Natural killer cell treated with Interleukin-12 subunit alpha and Interleukin-12 subunit beta and Interleukin-15 and Interleukin-18, amount 100 ng/mL, for 72 hours (primary cell): Measurements from ENCODE around the gene LSM7. TPM values are rescaled to one million over a fixed set of nuclear protein-coding genes. Genes with fewer than 3 reads are reported as not detected.

Experiments used
- ATAC-seq, 2 donors: fragments of 150-1000 bp; cut with Tn5 transposase in 1 of 2; sonication (Bioruptor Pico), chemical (Tn5 transposase) in 1 of 2; 2 replicates each; pipeline ENCODE4 v1.10.0; 2021
- DNase-seq: peaks from one replicate; pipeline ENCODE4 v3.0.0; 2022; ENCODE audit warnings: low spot score
- H3K27ac Mint-ChIP-seq, 2 donors: 1 replicate in 1 of 2; 2 replicates in 1 of 2; pipeline ENCODE4 v1.8.0; 2022; ENCODE audit warnings: mixed read lengths in 2 of 2, mild to moderate bottlenecking in 1 of 2, moderate library complexity in 1 of 2
- H3K27me3 Mint-ChIP-seq, 2 donors: 1 replicate in 1 of 2; 2 replicates in 1 of 2; pipeline ENCODE4 v1.8.0; 2022; ENCODE audit warnings: mixed read lengths in 2 of 2
- H3K36me3 Mint-ChIP-seq: one replicate; pipeline ENCODE4 v1.8.0; 2022; ENCODE audit warnings: mixed read lengths
- H3K4me1 Mint-ChIP-seq, 2 donors: 1 replicate in 1 of 2; 2 replicates in 1 of 2; pipeline ENCODE4 v1.8.0; 2022; ENCODE audit warnings: low read depth in 2 of 2, mixed read lengths in 2 of 2, mild to moderate bottlenecking in 1 of 2
- H3K4me3 Mint-ChIP-seq: one replicate; pipeline ENCODE4 v1.8.0; 2022; ENCODE audit warnings: mixed read lengths
- H3K9me3 Mint-ChIP-seq: 2 replicates; pipeline ENCODE4 v1.8.0; 2022; ENCODE audit warnings: mixed read lengths
- total RNA-seq, 2 donors: library from RNA; stranded (reverse); gene quantifications; one replicate each; pipeline ENCODE4 v1.2.3, GENCODE V29; 2022

LSM7 gene
- total RNA-seq, 2 donors from 2014 or later, result 111 to 154 TPM

DNA sequence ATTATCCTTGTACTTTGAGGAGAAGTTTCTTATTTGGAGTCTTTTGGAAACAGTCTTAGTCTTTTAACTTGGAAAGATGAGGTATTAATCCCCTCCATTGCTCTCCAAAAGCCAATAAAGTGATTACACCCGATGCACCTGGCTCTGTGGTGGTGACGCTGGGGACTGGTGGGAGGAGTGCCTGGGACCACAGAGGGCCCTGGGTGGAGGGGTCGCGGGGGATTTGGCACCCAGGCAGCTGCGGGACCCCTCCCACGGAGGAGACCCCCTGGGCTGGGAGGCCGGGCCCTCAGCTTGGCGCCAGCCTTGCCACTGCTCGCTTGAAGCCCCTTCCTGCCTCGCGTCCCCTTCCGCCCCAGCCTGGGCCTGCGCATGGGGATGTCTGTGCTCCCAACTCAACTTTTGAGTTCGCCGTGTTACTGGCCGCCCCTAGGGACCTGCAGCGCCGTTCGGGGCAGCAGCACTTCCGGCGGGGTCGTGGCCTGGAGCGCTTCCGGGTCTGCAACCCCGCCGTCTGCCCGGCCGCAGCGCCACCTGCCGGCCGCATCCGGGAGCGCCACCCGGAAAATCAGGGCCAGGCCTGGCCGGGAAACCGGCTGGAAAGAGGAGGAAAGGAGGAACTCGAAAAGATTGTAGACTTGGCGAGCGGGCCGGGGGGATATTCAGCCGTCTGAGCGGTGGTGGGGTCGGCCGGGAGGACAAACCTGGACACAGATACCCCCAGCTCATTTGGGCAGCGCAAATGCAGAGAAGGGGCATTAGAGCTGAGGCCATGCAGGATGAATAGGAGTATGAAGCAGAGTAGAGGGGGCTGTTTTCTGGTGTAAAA is 54.8 kb downstream of the LSM7 start:
- peaks cover 12% of the 10 kb centered on the region for H3K36me3 Mint-ChIP-seq

More for the DNA sequence above, 54.8 kb downstream of the LSM7 start:
- Mint-ChIP-seq H3K27ac (peak overlapping the region; percentile 61 to 90), H3K4me1 (peaks cover 21 to 32% of the 10 kb centered on the region in 2 donors), H3K9me3 (no peaks in the 10 kb centered on the region), H3K27me3 (no peaks in the 10 kb centered on the region), H3K4me3 (peak overlapping the region; percentile 94)
- ATAC-seq (peak; percentile 43 to 64), DNase-seq (peak; percentile 87)

Other genes with a start within 250 kb of the LSM7 start
- gene MOB3A, start 232.3 kb downstream of the LSM7 start, total RNA-seq, result 100 to 1,000 TPM; 180 to 212 TPM
- 1 to 10 TPM; 5.7 to 5.9 TPM for gene IZUMO4, start 231.7 kb downstream of the LSM7 start, total RNA-seq
- gene AP3D1, start 177.0 kb downstream of the LSM7 start, total RNA-seq, result 100 to 1,000 TPM; 126 to 191 TPM
- gene DOT1L, start 164.7 kb downstream of the LSM7 start, total RNA-seq, result 100 to 1,000 TPM; 108 to 190 TPM
- 10 to 100 TPM; 59.8 to 85.9 TPM for gene PLEKHJ1, start 92.3 kb downstream of the LSM7 start, total RNA-seq
- 100 to 1,000 TPM in 1 of 2 donors, 10 to 100 TPM in 1; 99.2 to 192 TPM for gene SF3A2, start 91.8 kb downstream of the LSM7 start, total RNA-seq
- 1 to 10 TPM; 2.8 to 3.5 TPM for gene AMH, start 79.3 kb downstream of the LSM7 start, total RNA-seq
- under 1 TPM in 1 of 2 donors, not detected in 1; 0.73 TPM for gene JSRP1, start 72.2 kb downstream of the LSM7 start, total RNA-seq
- gene PEAK3, start 46.4 kb downstream of the LSM7 start, total RNA-seq, result 1 to 10 TPM; 2.4 to 8.2 TPM
- under 1 TPM; 0.20 to 0.21 TPM for gene LINGO3, start 20.4 kb downstream of the LSM7 start, total RNA-seq
- gene SPPL2B, start 98 bp upstream of the LSM7 start, total RNA-seq, result 10 to 100 TPM; 41.3 to 97.6 TPM
- not detected for gene TMPRSS9, start 31.7 kb upstream of the LSM7 start, total RNA-seq
- 100 to 1,000 TPM in 1 of 2 donors, 10 to 100 TPM in 1; 80.1 to 124 TPM for gene TIMM13, start 99.0 kb upstream of the LSM7 start, total RNA-seq
- 100 to 1,000 TPM in 1 of 2 donors, 10 to 100 TPM in 1; 74.9 to 165 TPM for gene LMNB2, start 128.4 kb upstream of the LSM7 start, total RNA-seq
- gene GADD45B, start 147.5 kb upstream of the LSM7 start, total RNA-seq, result 100 to 1,000 TPM; 233 to 784 TPM